Measurements from ENCODE around the gene KAT7.

KAT7 gene

DNA sequence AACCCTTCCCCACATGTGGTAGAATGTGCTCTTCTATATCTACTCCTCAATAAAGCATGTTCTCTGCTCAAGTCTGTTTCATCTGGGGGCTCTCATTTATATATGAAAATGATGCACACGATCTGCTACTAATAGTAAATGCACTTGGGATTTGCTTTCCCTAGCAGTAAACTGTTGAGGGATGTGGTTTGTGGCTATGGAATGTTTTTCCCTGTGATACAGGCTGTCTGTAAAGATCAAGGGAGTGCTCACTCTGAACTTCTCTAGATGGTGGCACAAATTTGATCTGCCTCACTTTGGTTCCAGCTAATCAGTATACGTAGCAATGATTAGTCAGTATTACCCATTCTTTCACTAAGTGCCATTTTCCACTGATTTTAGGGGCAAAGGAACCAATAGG is 40.5 kb downstream of the KAT7 start:
- TF ChIP-seq GABPA (IDR thresholded peaks at IDR 0.05; ENCODE audit: low read depth) (no peak), REST (IDR thresholded peaks at IDR 0.05; ENCODE audit: insufficient replicate concordance, low read depth) (no peak), POLR2AphosphoS5 (IDR thresholded peaks at IDR 0.05; ENCODE audit: low read depth) (no peak), SPI1 (IDR thresholded peaks at IDR 0.05; ENCODE audit: borderline replicate concordance, low read depth) (no peak), CTCF (IDR thresholded peaks at IDR 0.05; ENCODE audit: insufficient read depth, low read length) (no peak)
- H3K27me3 ChIP-seq (ENCODE audit: insufficient read depth, poor library complexity, severe bottlenecking): no peaks in the 10 kb centered on the region
- no peak overlapping the region for H3K27ac ChIP-seq (replicated peaks)
- no peak for DNase-seq (ENCODE audit: low read depth in 1 of 2, low spot score in 1 of 2)
- no peak overlapping the region for H3K4me3 ChIP-seq (replicated peaks; ENCODE audit: insufficient read depth, low read length)

GRCh38 chr17:49830605-49831004 is 42.1 kb downstream of the KAT7 start:
- Histone ChIP-seq H3K27me3 (ENCODE audit: insufficient read depth, poor library complexity, severe bottlenecking) (no peaks in the 10 kb centered on the region), H3K4me3 (replicated peaks; ENCODE audit: insufficient read depth, low read length) (no peak overlapping the region), H3K27ac (replicated peaks) (no peak overlapping the region)
- no peak for TF ChIP-seq POLR2AphosphoS5 (IDR thresholded peaks at IDR 0.05; ENCODE audit: low read depth)
- no peak for DNase-seq (ENCODE audit: low read depth in 1 of 2, low spot score in 1 of 2)

GRCh38 chr17:49832840-49833599 is 44.5 kb downstream of the KAT7 start:
- no peak for DNase-seq (ENCODE audit: low read depth in 1 of 2, low spot score in 1 of 2)
- Histone ChIP-seq H3K27me3 (ENCODE audit: insufficient read depth, poor library complexity, severe bottlenecking) (no peaks in the 10 kb centered on the region), H3K27ac (replicated peaks) (no peak overlapping the region), H3K4me3 (replicated peaks; ENCODE audit: insufficient read depth, low read length) (no peak overlapping the region)
- no peak for TF ChIP-seq POLR2AphosphoS5 (IDR thresholded peaks at IDR 0.05; ENCODE audit: low read depth)
- no peak for TF ChIP-seq GABPA (IDR thresholded peaks at IDR 0.05; ENCODE audit: low read depth)
- no peak for TF ChIP-seq CTCF (IDR thresholded peaks at IDR 0.05; ENCODE audit: insufficient read depth, low read length)

DNA sequence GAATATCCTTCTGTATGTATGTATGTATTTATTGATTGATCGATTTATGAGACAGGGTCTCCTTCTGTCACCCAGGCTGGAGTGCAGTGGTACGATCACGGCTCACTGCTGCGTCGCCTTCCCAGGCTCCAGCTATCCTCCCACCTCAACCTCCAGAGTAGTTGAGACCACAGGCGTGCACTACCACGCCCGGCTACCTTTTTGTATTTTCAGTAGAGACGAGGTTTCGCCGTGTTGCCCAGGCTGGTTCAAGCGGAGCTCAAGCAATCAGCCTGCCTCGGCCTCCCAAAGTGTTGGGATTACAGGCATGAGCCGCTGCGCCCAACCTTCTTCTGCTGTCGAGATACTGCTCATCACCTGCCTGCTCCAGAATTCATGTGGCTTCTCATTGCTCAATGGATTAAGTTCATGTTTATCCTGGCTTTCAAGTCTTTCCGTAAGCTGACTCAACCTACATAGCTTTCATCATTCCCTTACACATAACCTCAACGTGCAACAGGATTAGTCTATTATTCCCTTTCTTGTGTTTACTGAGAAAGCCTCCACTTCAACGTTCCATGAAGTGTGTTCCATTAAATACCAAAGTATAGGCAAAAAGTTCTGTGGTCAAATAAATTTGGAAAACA is 45.8 kb downstream of the KAT7 start:
- Histone ChIP-seq H3K27me3 (ENCODE audit: insufficient read depth, poor library complexity, severe bottlenecking) (no peaks in the 10 kb centered on the region), H3K4me3 (replicated peaks; ENCODE audit: insufficient read depth, low read length) (no peak overlapping the region), H3K27ac (replicated peaks) (no peak overlapping the region)
- TF ChIP-seq POLR2AphosphoS5 (IDR thresholded peaks at IDR 0.05; ENCODE audit: low read depth): no peak
- TF ChIP-seq GABPA (IDR thresholded peaks at IDR 0.05; ENCODE audit: low read depth): no peak
- no peak for TF ChIP-seq REST (IDR thresholded peaks at IDR 0.05; ENCODE audit: insufficient replicate concordance, low read depth)
- TF ChIP-seq CTCF (IDR thresholded peaks at IDR 0.05; ENCODE audit: insufficient read depth, low read length): no peak
- no peak for TF ChIP-seq SPI1 (IDR thresholded peaks at IDR 0.05; ENCODE audit: borderline replicate concordance, low read depth)
- DNase-seq (ENCODE audit: low read depth in 1 of 2, low spot score in 1 of 2): no peak
